Measurements from ENCODE around the gene GRIN2A. TPM values are rescaled to one million over a fixed set of nuclear protein-coding genes. Genes with fewer than 3 reads are reported as not detected.

The GRIN2A gene
- total RNA-seq, 1 experiment from 2014 or later, result 0.52 TPM

GRCh38 chr16:10171221-10171620 lies 11.0 kb downstream of the GRIN2A start:
- Histone ChIP-seq H3K36me3 (replicated peaks; ENCODE audit: control insufficient read depth, insufficient read depth, low read length) (no peaks in the 10 kb centered on the region), H3K4me3 (ENCODE audit: insufficient read depth, low read depth, low read length) (no peak overlapping the region), H3K27me3 (ENCODE audit: control insufficient read depth, insufficient read depth, low read length) (no peaks in the 10 kb centered on the region)
- DNase-seq, result no peak

GRCh38 chr16:10169904-10170410 lies 12.3 kb downstream of the GRIN2A start:
- Histone ChIP-seq H3K36me3 (replicated peaks; ENCODE audit: control insufficient read depth, insufficient read depth, low read length) (no peaks in the 10 kb centered on the region), H3K27me3 (ENCODE audit: control insufficient read depth, insufficient read depth, low read length) (no peaks in the 10 kb centered on the region), H3K4me3 (ENCODE audit: insufficient read depth, low read depth, low read length) (no peak overlapping the region)
- DNase-seq, result no peak

GRCh38 chr16:10169031-10169430 lies 13.2 kb downstream of the GRIN2A start:
- Histone ChIP-seq H3K27me3 (ENCODE audit: control insufficient read depth, insufficient read depth, low read length) (no peaks in the 10 kb centered on the region), H3K36me3 (replicated peaks; ENCODE audit: control insufficient read depth, insufficient read depth, low read length) (no peaks in the 10 kb centered on the region), H3K4me3 (ENCODE audit: insufficient read depth, low read depth, low read length) (no peak overlapping the region)
- DNase-seq, result no peak

GRCh38 chr16:10168258-10168657 lies 14.0 kb downstream of the GRIN2A start:
- Histone ChIP-seq H3K27me3 (ENCODE audit: control insufficient read depth, insufficient read depth, low read length) (no peaks in the 10 kb centered on the region), H3K36me3 (replicated peaks; ENCODE audit: control insufficient read depth, insufficient read depth, low read length) (no peaks in the 10 kb centered on the region), H3K4me3 (ENCODE audit: insufficient read depth, low read depth, low read length) (no peak overlapping the region)
- no peak for DNase-seq

- H3K4me3 ChIP-seq (ENCODE audit: insufficient read depth, low read depth, low read length), result no peak overlapping the region
- H3K36me3 ChIP-seq (replicated peaks; ENCODE audit: control insufficient read depth, insufficient read depth, low read length), result no peaks in the 10 kb centered on the region
- no peaks in the 10 kb centered on the region for H3K27me3 ChIP-seq (ENCODE audit: control insufficient read depth, insufficient read depth, low read length)
- no peak for DNase-seq
These were observed 16.6 kb downstream of the GRIN2A start for GRCh38 chr16:10165643-10166042.

- no peak for DNase-seq
- H3K27me3 ChIP-seq (ENCODE audit: control insufficient read depth, insufficient read depth, low read length), result no peaks in the 10 kb centered on the region
- no peaks in the 10 kb centered on the region for H3K36me3 ChIP-seq (replicated peaks; ENCODE audit: control insufficient read depth, insufficient read depth, low read length)
- no peak overlapping the region for H3K4me3 ChIP-seq (ENCODE audit: insufficient read depth, low read depth, low read length)
These were observed 19.2 kb downstream of the GRIN2A start for GRCh38 chr16:10162981-10163380.

GRCh38 chr16:10156099-10156498 lies 26.1 kb downstream of the GRIN2A start:
- no peak overlapping the region for H3K4me3 ChIP-seq (ENCODE audit: insufficient read depth, low read depth, low read length)
- DNase-seq, result no peak
- no peaks in the 10 kb centered on the region for H3K27me3 ChIP-seq (ENCODE audit: control insufficient read depth, insufficient read depth, low read length)
- no peaks in the 10 kb centered on the region for H3K36me3 ChIP-seq (replicated peaks; ENCODE audit: control insufficient read depth, insufficient read depth, low read length)

GRCh38 chr16:10154389-10154788 lies 27.8 kb downstream of the GRIN2A start:
- DNase-seq, result no peak
- Histone ChIP-seq H3K36me3 (replicated peaks; ENCODE audit: control insufficient read depth, insufficient read depth, low read length) (no peaks in the 10 kb centered on the region), H3K27me3 (ENCODE audit: control insufficient read depth, insufficient read depth, low read length) (no peaks in the 10 kb centered on the region), H3K4me3 (ENCODE audit: insufficient read depth, low read depth, low read length) (no peak overlapping the region)

- no peaks in the 10 kb centered on the region for H3K36me3 ChIP-seq (replicated peaks; ENCODE audit: control insufficient read depth, insufficient read depth, low read length)
- no peaks in the 10 kb centered on the region for H3K27me3 ChIP-seq (ENCODE audit: control insufficient read depth, insufficient read depth, low read length)
- no peak for DNase-seq
- no peak overlapping the region for H3K4me3 ChIP-seq (ENCODE audit: insufficient read depth, low read depth, low read length)
These were observed 28.2 kb downstream of the GRIN2A start for GRCh38 chr16:10153985-10154384.

GRCh38 chr16:10151718-10152117 lies 30.5 kb downstream of the GRIN2A start:
- no peaks in the 10 kb centered on the region for H3K27me3 ChIP-seq (ENCODE audit: control insufficient read depth, insufficient read depth, low read length)
- H3K36me3 ChIP-seq (replicated peaks; ENCODE audit: control insufficient read depth, insufficient read depth, low read length), result no peaks in the 10 kb centered on the region
- DNase-seq, result no peak
- H3K4me3 ChIP-seq (ENCODE audit: insufficient read depth, low read depth, low read length), result no peak overlapping the region

GRCh38 chr16:10150906-10151305 lies 31.3 kb downstream of the GRIN2A start:
- no peak for DNase-seq
- no peaks in the 10 kb centered on the region for H3K27me3 ChIP-seq (ENCODE audit: control insufficient read depth, insufficient read depth, low read length)
- no peaks in the 10 kb centered on the region for H3K36me3 ChIP-seq (replicated peaks; ENCODE audit: control insufficient read depth, insufficient read depth, low read length)
- no peak overlapping the region for H3K4me3 ChIP-seq (ENCODE audit: insufficient read depth, low read depth, low read length)

GRCh38 chr16:10145542-10146035 lies 36.6 kb downstream of the GRIN2A start:
- Histone ChIP-seq H3K36me3 (replicated peaks; ENCODE audit: control insufficient read depth, insufficient read depth, low read length) (no peaks in the 10 kb centered on the region), H3K27me3 (ENCODE audit: control insufficient read depth, insufficient read depth, low read length) (no peaks in the 10 kb centered on the region; the same call in 1 of the 2 replicates), H3K4me3 (ENCODE audit: insufficient read depth, low read depth, low read length) (no peak overlapping the region)
- no peak for DNase-seq

GRCh38 chr16:10141671-10142070 lies 40.6 kb downstream of the GRIN2A start:
- Histone ChIP-seq H3K36me3 (replicated peaks; ENCODE audit: control insufficient read depth, insufficient read depth, low read length) (no peaks in the 10 kb centered on the region), H3K27me3 (ENCODE audit: control insufficient read depth, insufficient read depth, low read length) (no peaks in the 10 kb centered on the region; the same call in 1 of the 2 replicates), H3K4me3 (ENCODE audit: insufficient read depth, low read depth, low read length) (no peak overlapping the region)
- no peak for DNase-seq

GRCh38 chr16:10138881-10139280 lies 43.3 kb downstream of the GRIN2A start:
- Histone ChIP-seq H3K36me3 (replicated peaks; ENCODE audit: control insufficient read depth, insufficient read depth, low read length) (no peaks in the 10 kb centered on the region), H3K27me3 (ENCODE audit: control insufficient read depth, insufficient read depth, low read length) (no peaks in the 10 kb centered on the region), H3K4me3 (ENCODE audit: insufficient read depth, low read depth, low read length) (no peak overlapping the region)
- DNase-seq, result no peak

GRCh38 chr16:10137341-10137740 lies 44.9 kb downstream of the GRIN2A start:
- DNase-seq, result no peak
- no peaks in the 10 kb centered on the region for H3K27me3 ChIP-seq (ENCODE audit: control insufficient read depth, insufficient read depth, low read length)
- no peak overlapping the region for H3K4me3 ChIP-seq (ENCODE audit: insufficient read depth, low read depth, low read length)
- H3K36me3 ChIP-seq (replicated peaks; ENCODE audit: control insufficient read depth, insufficient read depth, low read length), result no peaks in the 10 kb centered on the region

- Histone ChIP-seq H3K27me3 (ENCODE audit: control insufficient read depth, insufficient read depth, low read length) (no peaks in the 10 kb centered on the region), H3K36me3 (replicated peaks; ENCODE audit: control insufficient read depth, insufficient read depth, low read length) (no peaks in the 10 kb centered on the region)
- DNase-seq, result peak; percentile 38
These were observed 45.3 kb downstream of the GRIN2A start for GRCh38 chr16:10136916-10137315.

More at GRCh38 chr16:10136916-10137315, 45.3 kb downstream of the GRIN2A start:
- H3K4me3 ChIP-seq (ENCODE audit: insufficient read depth, low read depth, low read length), result no peak overlapping the region

Data from H7 (cell line).